RPMI7951 (cell line): ENCODE data around the gene SERTAD3. TPM values are rescaled to one million over a fixed set of nuclear protein-coding genes. Genes with fewer than 3 reads are reported as not detected.

Experiments
- DNase-seq: peaks from one replicate; pipeline ENCODE4 v3.0.0-alpha.2; 2012; ENCODE audit warnings: low read depth
- total RNA-seq: library from RNA; depleted of rRNA; stranded (reverse); fragments of >200 nt; shearing (Covaris generic); gene quantifications from 2 replicates; pipeline ENCODE4 v1.2.3, GENCODE V29; 2014

SERTAD3 gene
- total RNA-seq, 1 experiment from 2014 or later: 32.3 TPM

- peak; percentile 99 for DNase-seq
Measured at GRCh38 chr19:40425450-40426287, 18.5 kb downstream of the SERTAD3 start, which contains the start of gene SERTAD1. Gene SERTAD1 (minus strand): TSS chr19:40425992. CDS start chr19:40423546, 2,446 bp downstream.

GRCh38 chr19:40424637-40425449, 19.3 kb downstream of the SERTAD3 start:
- peak; percentile 37 for DNase-seq

- no peak for DNase-seq
Measured at GRCh38 chr19:40423938-40424337, 20.2 kb downstream of the SERTAD3 start.

- DNase-seq: no peak
Measured at GRCh38 chr19:40422748-40423566, 21.2 kb downstream of the SERTAD3 start.

GRCh38 chr19:40421993-40422747, 22.0 kb downstream of the SERTAD3 start:
- DNase-seq: no peak

- peak; percentile 94 for DNase-seq
Measured at GRCh38 chr19:40420766-40421765, 23.1 kb downstream of the SERTAD3 start.

GRCh38 chr19:40420451-40420765, 23.7 kb downstream of the SERTAD3 start:
- DNase-seq: no peak

DNA sequence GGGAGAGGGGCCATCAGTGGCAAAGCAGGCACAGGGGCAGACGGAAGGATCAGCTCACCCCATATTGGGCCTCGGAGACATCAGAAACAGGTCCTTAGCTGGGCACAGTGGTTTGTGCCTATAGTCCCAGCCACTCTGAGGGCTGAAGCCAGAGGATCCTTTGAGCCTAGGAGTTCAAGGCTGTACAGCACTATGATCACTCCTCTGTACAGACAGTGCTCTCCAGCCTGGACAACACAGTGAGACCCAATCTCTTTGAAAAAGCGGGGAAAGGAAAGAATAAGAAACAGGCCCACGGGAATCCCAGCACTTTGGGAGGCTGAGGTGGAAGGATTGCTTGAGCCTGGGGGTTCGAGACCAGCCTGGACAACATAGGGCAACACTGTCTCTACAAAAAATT, 24.4 kb downstream of the SERTAD3 start:
- DNase-seq: no peak

DNA sequence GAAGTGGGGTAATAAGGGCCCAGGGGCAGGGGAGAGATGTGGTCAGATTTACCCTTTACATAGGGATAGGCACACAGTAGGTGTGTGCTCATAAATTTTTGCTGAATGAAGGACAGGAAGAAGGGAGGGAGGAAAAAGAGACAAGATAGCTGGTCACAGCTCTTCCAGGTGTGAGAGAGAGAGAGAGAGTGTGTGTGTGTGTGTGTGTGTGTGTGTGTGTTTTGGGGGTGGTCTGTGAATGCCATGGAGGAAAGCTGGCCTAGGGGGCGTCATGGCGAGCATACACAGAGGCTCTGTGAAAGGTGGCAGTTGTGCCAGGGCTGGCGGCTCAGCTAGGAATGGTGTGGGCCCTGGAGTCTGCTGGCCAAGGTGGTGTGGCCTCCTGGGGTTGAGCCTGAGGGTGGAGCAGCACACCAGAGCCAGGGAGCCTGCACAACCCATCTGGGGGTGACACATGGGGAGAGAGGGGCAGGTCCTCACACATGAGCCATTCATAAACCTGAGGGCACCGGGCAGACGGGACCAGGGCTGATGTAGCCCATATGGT, 25.0 kb downstream of the SERTAD3 start:
- DNase-seq: no peak

DNA sequence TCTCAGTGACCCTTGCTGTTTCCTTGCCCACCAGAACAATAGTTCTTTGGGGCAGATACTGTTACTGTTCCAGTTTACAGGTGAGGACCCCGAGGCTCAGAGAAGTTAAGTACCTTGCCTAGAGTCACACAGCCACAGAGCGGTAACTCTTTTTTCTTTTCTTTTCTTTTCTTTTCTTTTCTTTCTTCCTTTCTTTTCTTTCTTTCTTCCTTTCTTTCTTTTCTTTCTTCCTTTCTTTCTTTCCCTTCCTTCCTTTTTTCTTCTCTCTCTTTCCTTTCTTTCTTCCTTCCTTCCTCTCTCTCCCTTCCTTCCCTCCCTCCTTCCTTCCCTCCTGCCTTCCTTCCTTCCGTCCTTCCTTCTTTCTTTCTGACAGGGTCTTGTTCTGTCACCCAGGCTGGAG, 26.1 kb downstream of the SERTAD3 start:
- DNase-seq: no peak

DNA sequence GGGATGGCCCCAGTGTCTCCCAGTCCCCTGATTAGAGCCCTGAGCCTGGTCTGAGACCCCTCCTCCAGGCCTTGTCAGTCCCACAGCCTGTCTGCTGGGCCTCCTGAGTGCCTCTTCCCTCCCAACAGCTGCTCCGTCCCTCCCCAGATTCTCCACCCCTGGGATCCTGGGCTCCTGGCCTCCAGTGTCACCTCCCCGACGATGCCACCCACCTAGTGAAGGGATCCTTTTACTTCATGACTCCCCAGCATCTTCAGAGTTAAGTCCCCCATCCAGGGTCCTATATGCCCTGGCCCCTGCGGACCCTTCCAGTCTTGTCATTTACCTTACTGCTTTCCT, 26.5 kb downstream of the SERTAD3 start:
- no peak for DNase-seq

DNA sequence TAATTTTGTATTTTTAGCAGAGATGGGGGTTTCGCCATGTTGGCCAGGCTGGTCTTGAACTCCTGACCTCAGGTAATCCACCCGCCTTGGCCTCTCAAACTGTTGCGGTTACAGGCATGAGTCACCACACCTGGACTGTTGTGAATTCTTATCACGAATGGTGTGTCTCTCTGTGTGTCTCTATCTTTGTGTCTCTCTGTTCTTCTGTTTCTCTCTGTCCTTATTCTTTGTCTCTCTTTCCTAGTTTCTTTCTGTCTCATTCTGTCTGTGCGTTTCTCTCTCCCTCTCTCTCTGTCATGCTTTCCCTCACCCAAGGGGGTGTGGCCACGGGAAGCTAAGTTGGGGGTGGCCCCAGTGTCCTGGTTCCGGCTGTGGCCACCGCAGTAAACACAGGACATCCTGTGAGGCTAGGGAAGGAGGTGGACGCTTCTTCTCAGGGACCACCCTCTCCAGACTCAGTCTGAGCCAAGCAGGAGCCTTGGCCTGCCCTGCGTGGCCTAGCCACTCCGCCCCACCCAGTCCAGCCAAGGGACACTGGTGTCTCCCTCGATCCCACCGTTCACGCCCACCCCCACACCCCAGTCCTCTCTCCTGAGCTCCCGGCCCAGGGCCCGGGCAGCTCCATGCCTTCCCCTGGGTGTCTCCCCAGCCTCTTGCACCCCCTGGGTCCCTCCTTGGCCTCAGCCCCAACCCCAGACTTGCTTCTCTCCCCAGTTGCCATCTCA, 27.1 kb downstream of the SERTAD3 start:
- DNase-seq: peak; percentile 52

DNA sequence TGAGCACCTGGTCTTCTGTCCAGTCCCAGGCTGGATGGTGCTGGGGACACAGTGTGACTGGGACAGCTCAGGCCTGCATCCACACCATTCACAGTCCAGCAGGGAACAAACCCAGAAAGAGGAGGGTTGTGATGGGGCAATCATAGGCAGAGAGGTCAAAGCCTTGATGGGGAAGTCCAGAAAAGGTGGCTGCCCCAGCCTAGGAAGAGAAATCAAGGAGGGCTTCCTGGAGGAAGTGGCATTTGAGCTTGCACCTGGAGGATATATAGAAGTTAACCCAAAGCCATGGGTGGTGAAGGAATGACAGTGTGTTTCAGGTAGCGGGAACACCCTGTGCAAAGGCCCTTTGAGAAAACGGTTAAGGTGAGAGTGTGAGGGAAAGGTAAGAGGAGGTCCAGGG, 28.4 kb downstream of the SERTAD3 start:
- DNase-seq: no peak

DNA sequence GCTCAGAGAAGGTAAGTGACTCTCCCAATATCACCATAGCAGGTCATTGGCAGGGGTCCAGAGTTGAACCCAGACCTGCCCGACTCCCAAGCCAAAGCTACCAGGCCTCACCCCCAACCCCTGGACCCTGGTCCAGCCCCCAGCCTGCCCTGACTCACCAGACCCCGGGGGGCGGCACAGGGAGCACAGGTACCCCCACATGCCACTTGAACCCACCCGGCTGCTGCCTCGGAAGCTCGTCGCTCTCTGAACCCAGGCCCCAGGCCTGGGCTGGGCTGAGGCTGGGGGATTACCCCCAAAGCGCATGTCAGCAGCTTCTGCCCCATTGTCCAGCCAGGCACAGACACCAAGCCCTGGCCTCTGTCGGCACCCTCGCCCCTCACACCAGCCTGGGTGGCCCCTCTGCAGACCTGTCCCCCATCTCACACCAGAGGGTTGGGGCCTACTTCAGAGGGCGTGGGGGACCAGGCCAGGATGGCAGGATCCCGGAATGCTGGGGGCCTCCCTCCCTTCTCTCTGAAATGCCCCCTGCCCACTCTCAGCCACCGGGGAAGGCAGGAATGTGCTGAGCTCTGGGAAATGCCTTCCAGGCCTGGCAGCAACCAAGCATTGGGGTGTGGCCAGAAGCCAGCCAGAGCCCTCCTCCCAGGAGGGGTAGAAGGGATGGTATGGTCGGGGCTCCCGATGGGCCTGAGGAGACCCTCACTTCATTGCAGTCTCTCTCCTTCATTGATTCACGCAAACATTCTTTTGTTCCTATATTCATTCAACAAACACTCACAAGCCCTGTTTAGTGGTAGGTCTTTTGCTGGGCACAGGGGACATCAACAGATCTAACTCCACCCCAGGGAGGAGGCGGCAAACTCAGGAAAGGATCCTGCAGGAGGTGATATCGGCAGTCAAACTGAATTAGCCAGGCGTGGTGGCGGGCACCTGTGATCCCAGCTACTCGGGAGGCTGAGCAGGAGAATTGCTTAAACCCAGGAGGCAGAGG, 29.3 kb downstream of the SERTAD3 start:
- no peak for DNase-seq

DNA sequence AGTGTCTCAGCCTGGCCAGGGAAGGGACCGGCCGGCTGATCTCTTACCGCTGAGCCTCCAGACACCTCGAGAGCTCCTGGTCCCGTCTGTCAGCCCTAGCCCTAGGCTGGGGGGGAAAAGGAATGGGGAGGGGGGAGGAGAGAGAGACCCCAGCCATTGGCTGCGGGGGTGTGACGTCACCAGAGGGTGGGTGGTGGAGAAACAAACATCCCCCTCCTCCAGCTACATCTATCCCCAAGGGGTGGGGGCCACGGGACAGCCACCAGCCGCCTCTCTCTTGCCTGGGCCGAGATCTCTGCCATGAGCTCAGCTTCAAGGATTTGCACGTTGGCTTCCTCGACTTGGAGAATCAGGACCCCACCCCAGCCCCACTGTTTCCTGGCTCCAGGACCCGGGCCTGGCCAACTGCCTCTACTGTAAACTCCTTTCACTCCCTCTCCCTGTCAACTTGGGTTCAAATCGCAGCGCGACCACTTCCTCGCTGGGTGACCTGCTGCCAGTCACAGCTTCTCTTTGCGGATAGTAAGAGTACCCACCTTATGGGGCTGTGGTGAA, 30.8 kb downstream of the SERTAD3 start, which contains the start of gene PRX:
TSS of gene PRX (minus strand) at position 88 of the 555 bp plus-strand sequence. CDS start 5,446 bp downstream, outside the sequence.
- DNase-seq: no peak

DNA sequence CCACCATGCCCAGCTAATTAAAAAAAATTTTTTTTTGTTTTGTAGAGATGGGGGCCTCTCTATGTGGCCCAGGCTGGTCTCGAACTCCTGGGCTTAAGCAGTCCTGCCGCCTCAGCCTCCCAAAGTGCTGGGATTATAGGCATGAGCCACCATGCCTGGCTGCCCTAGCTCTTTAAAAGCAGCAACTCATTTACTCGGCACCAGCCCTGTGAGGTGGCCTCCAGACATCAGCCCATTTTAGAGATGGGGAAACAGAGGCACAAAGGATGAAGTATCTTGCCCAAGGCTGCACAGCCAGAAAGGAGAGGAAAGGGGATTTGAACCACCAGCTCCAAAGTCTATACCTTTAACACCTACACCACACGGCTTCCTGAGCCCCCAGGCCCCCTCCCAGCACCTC, 31.3 kb downstream of the SERTAD3 start:
- DNase-seq: no peak

GRCh38 chr19:40411958-40412499, 32.1 kb downstream of the SERTAD3 start:
- DNase-seq: no peak
